Ectodermal cell (in vitro differentiated cells): Measurements from ENCODE around the gene CERS6.

Experiments used
- H3K27ac ChIP-seq: 2 replicates; pipeline ENCODE4 v1.7.0; 2013; ENCODE audit warnings: mild to moderate bottlenecking, low read depth, low read length; ENCODE audit not compliant: insufficient read depth, poor library complexity, severe bottlenecking
- H3K27me3 ChIP-seq: 2 replicates; pipeline ENCODE4 v1.7.0; 2013; ENCODE audit warnings: mild to moderate bottlenecking, low read length; ENCODE audit not compliant: insufficient read depth, control insufficient read depth, poor library complexity, severe bottlenecking
- H3K36me3 ChIP-seq: one replicate; pipeline ENCODE4 v1.7.0; 2013; ENCODE audit warnings: low read length; ENCODE audit not compliant: control insufficient read depth, insufficient read depth
- H3K4me1 ChIP-seq: one replicate; pipeline ENCODE4 v1.7.0; 2013; ENCODE audit warnings: low read length; ENCODE audit not compliant: control insufficient read depth, insufficient read depth
- H3K4me3 ChIP-seq: 2 replicates; pipeline ENCODE4 v1.7.0; 2013; ENCODE audit warnings: low read depth, low read length, control low read depth; ENCODE audit not compliant: insufficient read depth
- H3K9me3 ChIP-seq: 2 replicates; pipeline ENCODE4 v1.7.0; 2013; ENCODE audit warnings: mild to moderate bottlenecking, low read length, moderate library complexity; ENCODE audit not compliant: control insufficient read depth
- WGBS, 2 experiments: methylation state at CpG; one replicate each; pipeline ENCODE4 v1.1.7; 2013; ENCODE audit warnings: missing lambda C conversion rate in 2 of 2; 5-methylcytosine and 5-hydroxymethylcytosine counted together

Gene CERS6

DNA sequence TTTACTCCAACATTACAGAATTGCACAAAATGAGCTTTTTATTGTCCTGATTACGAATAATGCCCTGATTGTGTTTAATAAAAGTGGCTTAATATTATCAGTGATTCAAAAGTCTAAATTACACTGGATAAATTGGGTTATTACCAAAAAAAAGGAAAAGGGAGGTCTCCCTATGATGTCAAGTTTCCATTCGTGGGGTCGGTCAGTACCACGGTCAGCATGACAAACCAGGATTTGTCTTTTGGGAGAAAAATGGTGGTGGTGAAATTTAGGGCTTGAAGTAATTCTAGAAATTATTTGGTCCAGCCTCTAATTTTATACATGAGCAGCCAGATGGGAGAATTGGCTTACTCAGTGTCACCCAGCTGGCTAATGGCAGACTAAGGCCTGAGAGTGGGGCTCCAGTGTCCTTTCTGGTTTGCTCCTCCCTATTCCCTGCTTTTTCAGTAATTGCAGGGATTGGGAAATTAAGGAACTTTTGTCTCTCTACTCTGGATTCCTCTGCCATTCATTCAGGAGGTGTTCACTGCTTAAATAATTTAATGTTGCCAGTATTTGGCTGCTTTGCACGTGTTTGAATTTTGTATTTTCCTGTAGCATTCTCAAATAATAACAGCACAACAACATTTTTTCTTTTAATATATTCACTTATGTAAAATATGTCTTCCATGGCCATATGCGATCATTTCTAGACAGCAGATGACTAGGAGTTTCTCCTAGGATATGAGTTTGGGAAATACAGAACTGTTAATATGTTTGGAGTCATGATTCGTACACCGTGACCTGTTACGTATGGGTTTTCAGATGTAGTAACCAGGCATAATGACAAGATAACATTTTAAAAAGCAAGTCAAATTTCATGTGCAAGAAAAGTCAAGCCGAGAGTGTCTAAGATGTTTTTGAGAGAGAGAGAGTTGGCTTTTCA, 217.5 kb downstream of the CERS6 start:
- Histone ChIP-seq H3K36me3 (no peaks in the 10 kb centered on the region), H3K27me3 (no peaks in the 10 kb centered on the region), H3K9me3 (no peaks in the 10 kb centered on the region), H3K27ac (no peak overlapping the region), H3K4me3 (no peak overlapping the region), H3K4me1 (peaks cover 5% of the 10 kb centered on the region)
- 87 to 89% methylated on average over 8 to 10 of the region's 10 CpGs for WGBS, 2 experiments

DNA sequence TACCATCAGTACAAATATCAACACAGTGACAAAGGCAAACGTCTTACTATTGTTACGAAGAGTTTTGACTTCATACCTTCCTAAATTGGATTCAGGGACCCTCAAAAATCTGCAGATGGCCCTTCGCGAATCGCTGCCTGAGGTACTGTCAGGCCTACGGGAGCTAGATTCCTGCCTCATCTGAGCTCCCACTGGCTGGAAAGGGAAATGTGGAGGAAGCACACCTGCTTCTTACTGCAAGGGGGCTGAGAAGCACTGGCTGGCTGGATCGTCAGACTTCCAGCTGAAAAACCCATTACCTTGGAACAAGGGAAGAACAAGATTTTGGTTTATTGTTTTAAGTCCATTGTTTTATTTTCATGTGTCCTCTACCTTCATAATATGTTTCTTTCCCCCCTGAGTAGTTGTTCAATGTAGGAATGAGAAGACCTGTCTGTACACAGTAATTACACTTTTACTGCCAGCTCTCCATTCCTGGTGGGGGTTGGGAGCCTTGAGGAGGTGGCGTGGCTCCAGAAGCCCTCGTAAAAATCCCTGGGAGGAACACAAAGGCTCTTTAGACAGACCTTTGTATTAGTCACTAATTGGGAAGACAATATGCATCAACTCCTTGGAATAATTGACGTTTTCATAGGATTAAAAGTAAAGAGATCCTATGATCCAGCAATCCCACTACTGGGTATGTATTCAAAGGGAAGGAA, 222.2 kb downstream of the CERS6 start:
- no peak overlapping the region for H3K27ac ChIP-seq
- H3K9me3 ChIP-seq: no peaks in the 10 kb centered on the region
- 80 to 86% methylated on average over 10 of the region's 10 CpGs for WGBS, 2 experiments

DNA sequence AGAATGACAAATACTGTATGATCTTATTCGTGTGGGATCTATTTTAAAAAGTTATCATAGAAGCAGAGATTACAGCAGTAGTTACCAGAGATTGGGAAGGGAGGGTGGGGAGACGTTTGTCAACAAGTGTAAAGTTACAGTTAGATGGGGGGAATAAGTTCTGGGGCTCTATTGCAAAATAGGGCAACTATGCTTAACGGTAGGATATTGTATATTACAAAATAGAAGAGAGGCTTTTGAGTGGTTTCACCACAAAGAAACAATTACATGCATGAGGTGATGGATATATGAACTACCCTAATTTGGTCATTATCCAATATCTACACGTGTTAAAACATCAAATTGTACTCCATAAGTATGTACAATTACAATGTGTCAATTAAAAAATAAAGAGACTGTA, 223.0 kb downstream of the CERS6 start:
- Histone ChIP-seq H3K36me3 (no peaks in the 10 kb centered on the region), H3K9me3 (no peaks in the 10 kb centered on the region), H3K27ac (no peak overlapping the region), H3K4me3 (no peak overlapping the region), H3K4me1 (peaks cover 11% of the 10 kb centered on the region), H3K27me3 (no peaks in the 10 kb centered on the region)
- WGBS, 2 experiments: 92% methylated on average over 3 of the region's 4 CpGs

More for the DNA sequence above, 222.2 kb downstream of the CERS6 start:
- Histone ChIP-seq H3K36me3 (no peaks in the 10 kb centered on the region), H3K4me1 (peaks cover 11% of the 10 kb centered on the region), H3K27me3 (no peaks in the 10 kb centered on the region), H3K4me3 (no peak overlapping the region)

DNA sequence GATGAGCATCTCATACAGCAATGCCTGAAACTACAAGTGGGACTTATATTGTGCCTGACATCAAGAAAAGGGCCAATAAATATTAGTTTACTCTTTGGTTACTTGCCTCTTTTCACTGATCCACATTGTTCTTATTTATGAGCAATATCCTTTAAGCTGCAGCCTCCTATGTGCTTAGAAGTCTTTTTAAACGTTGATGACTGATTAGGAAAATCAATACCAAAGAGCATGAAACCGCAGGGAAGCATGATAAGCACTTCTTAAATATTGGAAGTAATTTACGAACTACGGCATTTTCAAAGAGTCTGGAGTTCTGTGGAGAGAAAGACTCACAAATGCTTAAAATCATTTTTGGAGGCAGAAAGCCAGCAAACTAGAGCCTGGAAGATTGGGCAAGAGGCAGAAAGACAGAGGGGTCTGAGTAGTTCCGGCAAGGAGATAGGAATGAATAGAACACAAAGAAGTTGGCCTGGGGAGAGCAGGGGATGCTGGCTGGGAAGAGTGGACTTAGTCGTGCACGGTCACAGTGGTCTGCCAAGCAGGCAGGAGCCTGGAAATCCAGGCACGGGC, 223.8 kb downstream of the CERS6 start:
- no peaks in the 10 kb centered on the region for H3K27me3 ChIP-seq
- no peaks in the 10 kb centered on the region for H3K9me3 ChIP-seq
- peaks cover 11% of the 10 kb centered on the region for H3K4me1 ChIP-seq
- no peak overlapping the region for H3K4me3 ChIP-seq
- no peaks in the 10 kb centered on the region for H3K36me3 ChIP-seq
- no peak overlapping the region for H3K27ac ChIP-seq
- 79 to 80% methylated on average over 8 of the region's 8 CpGs for WGBS, 2 experiments

DNA sequence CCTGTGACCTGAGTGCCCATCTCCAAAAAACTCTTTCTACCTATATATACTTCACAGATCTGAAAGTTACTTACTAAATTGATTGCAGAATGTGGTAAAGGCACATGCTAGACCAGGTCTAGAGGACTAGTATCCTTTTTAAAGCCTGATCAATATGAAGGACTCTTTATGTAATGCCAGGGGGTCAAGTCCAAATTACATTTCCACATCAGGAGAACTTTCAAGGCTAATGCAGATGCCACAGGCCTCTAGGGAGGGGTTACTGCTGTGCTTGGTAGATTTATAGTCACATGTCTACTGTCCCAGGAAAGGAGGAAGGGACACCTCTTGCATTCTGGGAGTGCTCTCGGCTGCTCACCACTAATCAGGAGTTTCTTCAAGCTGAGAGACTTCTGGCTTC, 227.9 kb downstream of the CERS6 start:
- Histone ChIP-seq H3K9me3 (no peaks in the 10 kb centered on the region), H3K27ac (no peak overlapping the region), H3K27me3 (no peaks in the 10 kb centered on the region), H3K4me3 (no peak overlapping the region), H3K36me3 (no peaks in the 10 kb centered on the region), H3K4me1 (peaks cover 7% of the 10 kb centered on the region)
- WGBS, 2 experiments: 75% methylated on average over 1 of the region's 1 CpG; no CpG with 5 or more reads in 1 of the 2 experiments

DNA sequence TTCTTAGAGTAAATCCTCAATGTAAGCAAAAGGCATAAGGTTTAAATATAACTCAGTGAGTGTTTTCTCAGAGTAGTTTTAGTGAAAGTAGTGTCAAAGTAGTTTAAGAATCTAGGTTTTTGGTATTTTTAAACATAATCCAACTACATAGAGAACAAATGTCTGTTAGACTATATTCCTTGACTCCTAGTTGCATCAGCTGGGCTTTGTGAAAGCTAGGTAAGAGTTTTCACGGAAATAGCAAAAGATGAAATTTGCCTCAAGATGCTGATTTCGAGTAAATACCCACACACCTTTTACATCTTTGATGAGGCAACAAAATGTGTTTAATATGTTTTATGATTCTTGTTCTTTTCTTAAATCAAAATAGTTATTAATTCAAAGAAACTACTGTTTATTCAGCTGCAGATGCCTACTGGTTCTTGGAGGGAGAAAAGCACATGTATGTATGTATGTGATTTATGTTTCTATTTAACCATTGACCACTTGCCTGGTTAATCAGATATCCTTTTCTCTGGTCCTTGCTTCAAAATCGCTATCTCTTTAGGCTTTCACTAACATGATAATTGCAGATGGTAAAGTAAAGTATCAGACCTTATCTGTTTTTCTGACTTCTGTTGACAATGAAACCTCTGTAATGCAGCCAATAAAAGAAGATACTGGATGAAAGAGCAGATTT, 229.0 kb downstream of the CERS6 start:
- Histone ChIP-seq H3K27ac (no peak overlapping the region), H3K27me3 (no peaks in the 10 kb centered on the region), H3K9me3 (no peaks in the 10 kb centered on the region), H3K4me3 (no peak overlapping the region), H3K36me3 (no peaks in the 10 kb centered on the region), H3K4me1 (no peaks in the 10 kb centered on the region)
- 97 to 100% methylated on average over 1 to 3 of the region's 3 CpGs for WGBS, 2 experiments

DNA sequence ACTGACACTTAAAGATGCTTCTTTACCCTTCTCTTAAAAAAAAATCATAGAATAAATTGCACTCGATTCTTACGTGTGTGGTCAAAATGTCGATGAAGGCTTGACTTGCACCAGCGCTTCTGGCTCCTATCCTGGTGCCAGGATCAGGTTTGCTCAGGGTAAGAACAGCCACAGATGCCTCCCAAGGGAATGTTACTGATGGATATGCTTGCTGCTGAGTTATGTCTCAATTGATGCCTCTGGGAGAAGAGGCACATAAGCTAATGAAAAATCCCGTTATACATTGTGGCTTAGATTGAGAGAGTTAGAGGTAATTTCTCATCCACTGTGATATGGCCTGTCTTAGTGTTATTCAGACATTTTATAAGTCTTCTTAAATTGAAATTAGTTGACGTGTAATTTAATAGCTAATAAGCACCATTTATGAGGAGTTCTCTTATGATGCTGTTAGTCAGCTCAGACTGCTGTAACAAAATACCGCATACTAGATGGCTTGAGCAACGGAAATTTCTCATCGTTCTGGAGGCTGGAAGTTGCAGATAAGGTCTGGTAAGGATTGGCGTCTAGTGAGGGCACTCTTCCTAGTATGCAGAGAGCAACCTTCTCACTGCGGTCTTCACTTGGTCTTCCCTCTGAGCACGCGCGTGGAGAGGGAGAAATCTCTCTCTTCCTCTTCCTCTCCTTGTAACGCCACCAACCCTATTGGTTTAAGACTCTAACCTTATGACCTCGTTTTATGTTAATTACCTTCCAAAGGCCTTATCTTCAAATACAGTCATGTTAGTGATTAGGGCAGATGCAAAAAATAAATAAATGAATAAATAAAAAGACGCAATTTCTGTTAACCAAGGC, 229.8 kb downstream of the CERS6 start:
- H3K27ac ChIP-seq: no peak overlapping the region
- H3K4me1 ChIP-seq: no peaks in the 10 kb centered on the region
- WGBS, 2 experiments: 94% methylated on average over 14 to 16 of the region's 17 CpGs
- no peaks in the 10 kb centered on the region for H3K27me3 ChIP-seq
- H3K4me3 ChIP-seq: no peak overlapping the region
- no peaks in the 10 kb centered on the region for H3K36me3 ChIP-seq
- H3K9me3 ChIP-seq: no peaks in the 10 kb centered on the region

DNA sequence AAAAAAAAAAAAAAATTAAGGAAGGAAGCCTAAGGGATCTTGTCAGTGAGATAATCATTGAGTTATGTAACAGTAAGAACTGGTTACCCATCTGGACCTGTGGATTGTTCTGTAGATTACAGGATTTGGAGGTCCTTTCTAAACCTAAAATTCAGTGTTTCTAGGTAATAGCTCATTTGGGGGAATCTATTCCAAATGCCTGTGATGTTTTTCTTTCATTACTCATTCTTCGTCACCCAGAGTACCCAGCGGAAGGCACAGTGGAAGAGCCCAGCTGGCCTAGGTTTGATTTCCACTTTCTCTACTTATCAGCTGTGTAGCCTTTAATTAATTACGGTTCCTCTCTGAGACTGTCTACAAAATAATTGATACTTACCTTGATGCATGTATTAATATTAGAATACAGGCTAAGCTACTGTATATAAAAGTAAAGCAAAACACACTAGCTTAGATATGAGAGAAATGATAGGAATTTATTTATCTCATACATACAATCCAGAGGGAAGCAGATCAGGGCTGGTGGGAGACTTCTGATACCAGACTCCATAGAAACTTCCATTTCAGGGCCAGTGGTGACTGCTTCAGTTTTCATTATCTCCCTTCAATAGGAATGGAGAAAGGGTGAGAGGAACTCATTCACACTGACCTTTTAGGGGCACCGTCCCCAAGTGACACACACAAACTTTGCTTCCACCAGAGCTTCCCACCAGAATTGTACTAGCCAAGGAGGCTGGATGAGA, 230.6 kb downstream of the CERS6 start:
- Histone ChIP-seq H3K27me3 (no peaks in the 10 kb centered on the region), H3K36me3 (no peaks in the 10 kb centered on the region), H3K9me3 (no peaks in the 10 kb centered on the region), H3K27ac (no peak overlapping the region), H3K4me1 (no peaks in the 10 kb centered on the region), H3K4me3 (no peak overlapping the region)
- WGBS, 2 experiments: 96 to 100% methylated on average over 2 to 3 of the region's 4 CpGs

DNA sequence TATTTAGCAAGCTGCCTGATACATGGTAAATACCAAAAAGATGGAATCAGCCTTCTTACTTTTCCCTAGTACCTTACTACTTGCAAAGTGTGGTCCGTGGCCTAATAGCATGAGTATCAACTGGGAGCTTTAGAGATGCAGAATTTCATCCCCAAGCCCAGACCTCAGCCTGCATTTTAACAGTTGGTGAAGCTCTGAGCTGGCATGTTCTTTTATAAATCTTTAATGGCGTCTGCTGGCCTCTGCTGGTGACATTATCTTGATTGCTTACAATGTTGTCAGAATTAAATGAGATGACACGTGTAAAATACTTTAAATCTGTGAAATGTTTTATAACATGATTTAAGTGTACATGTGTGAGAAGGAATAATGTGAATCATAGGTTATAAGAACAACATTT, 231.2 kb downstream of the CERS6 start:
- Histone ChIP-seq H3K27me3 (no peaks in the 10 kb centered on the region), H3K4me1 (no peaks in the 10 kb centered on the region), H3K36me3 (no peaks in the 10 kb centered on the region), H3K9me3 (no peaks in the 10 kb centered on the region), H3K27ac (no peak overlapping the region), H3K4me3 (no peak overlapping the region)
- 71 to 77% methylated on average over 3 of the region's 3 CpGs for WGBS, 2 experiments
